Parathyroid adenoma (tissue), 2 donors: ENCODE measurements around the gene CGB1.
"Not testable (repeated sequence)": the region's sequence is repeated elsewhere in the genome, so short reads cannot be mapped to it uniquely, and the experiment has no call there.

Experiments used
- H2AFZ ChIP-seq: fragments of 300-600 bp; sonication (generic); one replicate; pipeline ENCODE4 v1.7.0; 2017; ENCODE audit warnings: antibody characterized with exemption, mild to moderate bottlenecking
- H3K27ac ChIP-seq: fragments of 300-600 bp; sonication (generic); one replicate; pipeline ENCODE4 v1.7.0; 2017
- H3K27me3 ChIP-seq: fragments of 300-600 bp; sonication (generic); one replicate; pipeline ENCODE4 v1.7.0; 2017; ENCODE audit warnings: low read length; ENCODE audit not compliant: control insufficient read depth, insufficient read depth
- H3K36me3 ChIP-seq: fragments of 300-600 bp; sonication (generic); one replicate; pipeline ENCODE4 v1.7.0; 2017; ENCODE audit warnings: low read length; ENCODE audit not compliant: control insufficient read depth, insufficient read depth
- H3K4me1 ChIP-seq: fragments of 300-600 bp; sonication (generic); one replicate; pipeline ENCODE4 v1.7.0; 2017; ENCODE audit warnings: control low read depth
- H3K4me2 ChIP-seq: fragments of 300-600 bp; sonication (generic); one replicate; pipeline ENCODE4 v1.7.0; 2017; ENCODE audit warnings: low read length
- H3K4me3 ChIP-seq: fragments of 300-600 bp; sonication (generic); one replicate; pipeline ENCODE4 v1.7.0; 2017; ENCODE audit warnings: low read depth, low read length
- H3K79me2 ChIP-seq: fragments of 300-600 bp; sonication (generic); one replicate; pipeline ENCODE4 v1.7.0; 2017; ENCODE audit warnings: control low read depth
- H3K9ac ChIP-seq: fragments of 300-600 bp; sonication (generic); one replicate; pipeline ENCODE4 v1.7.0; 2017; ENCODE audit warnings: mild to moderate bottlenecking
- H3K9me3 ChIP-seq: fragments of 300-600 bp; sonication (generic); one replicate; pipeline ENCODE4 v1.7.0; 2017; ENCODE audit warnings: low read length; ENCODE audit not compliant: control insufficient read depth
- TF ChIP-seq, protein P1 (sequence below): fragments of 300-600 bp; sonication (generic); IDR thresholded peaks from one replicate; pipeline ENCODE4 v1.7.0; 2017; ENCODE audit warnings: antibody characterized with exemption, mild to moderate bottlenecking
- donor health status: primary hyperparathyroidism.

Gene CGB1

DNA sequence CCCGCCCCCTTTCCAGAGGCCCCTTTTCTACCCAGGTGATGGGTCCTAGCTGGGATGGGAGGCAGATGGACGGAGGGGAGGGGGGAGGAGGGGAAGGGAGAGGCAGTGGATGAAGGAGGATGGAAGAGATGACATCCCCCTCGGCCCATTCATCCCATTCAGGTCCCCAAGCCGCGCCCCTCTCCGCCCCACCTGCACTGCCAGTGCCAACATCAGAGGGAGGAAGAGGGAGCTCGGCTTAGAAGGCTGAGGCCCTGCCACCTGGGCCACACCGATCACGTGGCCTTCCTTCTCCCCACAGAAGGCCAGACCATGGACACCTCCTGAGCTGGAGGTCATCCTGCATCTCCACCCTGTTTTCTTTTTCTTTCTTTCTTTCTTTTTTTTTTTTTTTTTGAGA lies 8.0 kb downstream of the CGB1 start:
- not testable (repeated sequence) for H3K27ac ChIP-seq, H3K4me2 ChIP-seq, H3K36me3 ChIP-seq, H3K4me1 ChIP-seq, H3K79me2 ChIP-seq, H3K9ac ChIP-seq, H3K9me3 ChIP-seq, H3K27me3 ChIP-seq, H2AFZ ChIP-seq, H3K4me3 ChIP-seq

DNA sequence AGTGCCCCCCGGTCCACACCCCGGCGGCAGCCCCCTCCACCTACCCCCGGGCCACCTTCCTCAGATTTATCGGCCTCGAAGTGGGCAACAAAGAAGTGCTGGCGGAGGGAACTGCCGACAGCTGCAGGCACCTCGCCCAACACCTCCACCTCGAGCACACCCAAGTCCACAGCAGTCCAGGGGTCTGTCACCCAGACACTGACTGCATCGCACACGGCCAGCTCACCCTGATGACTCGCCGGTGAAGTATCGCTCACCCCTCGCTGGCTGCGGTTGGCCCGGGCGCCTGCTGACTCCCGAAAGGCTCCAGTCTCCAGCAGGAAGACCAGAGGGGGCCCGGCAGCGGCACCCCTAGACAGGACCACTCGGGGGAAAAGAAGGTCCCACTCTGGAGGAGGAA lies 11.1 kb downstream of the CGB1 start:
- not testable (repeated sequence) for H3K4me3 ChIP-seq, H3K36me3 ChIP-seq, H3K9ac ChIP-seq, H2AFZ ChIP-seq, H3K4me2 ChIP-seq, H3K27ac ChIP-seq, H3K27me3 ChIP-seq, H3K4me1 ChIP-seq, H3K9me3 ChIP-seq, H3K79me2 ChIP-seq

GRCh38 chr19:49025088-49025487 lies 11.6 kb downstream of the CGB1 start:
- not testable (repeated sequence) for H3K9me3 ChIP-seq, H3K27me3 ChIP-seq, H3K4me2 ChIP-seq, H2AFZ ChIP-seq, H3K9ac ChIP-seq, H3K4me1 ChIP-seq, H3K4me3 ChIP-seq, H3K36me3 ChIP-seq, H3K79me2 ChIP-seq, H3K27ac ChIP-seq

DNA sequence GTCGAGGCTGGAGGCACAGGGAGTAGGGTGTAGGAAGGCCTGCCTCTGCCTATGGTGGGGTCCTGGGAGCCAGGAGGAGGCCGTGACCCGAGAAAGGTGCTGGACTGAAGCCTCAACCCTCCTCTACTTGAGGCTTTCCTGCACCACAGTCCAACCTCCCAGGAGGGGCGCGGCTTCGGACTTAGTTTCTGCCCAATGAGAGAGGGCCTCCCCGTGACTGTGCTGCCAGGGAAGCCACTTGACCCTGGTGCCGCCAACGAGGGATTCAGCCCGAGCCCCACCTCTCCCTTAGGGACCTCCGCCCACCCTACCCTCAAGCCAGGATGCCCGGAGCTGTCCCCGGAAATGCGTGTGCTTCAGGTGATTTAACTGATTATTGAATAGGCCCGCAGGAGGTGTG lies 12.5 kb downstream of the CGB1 start, which contains the start of gene CGB3:
Gene CGB3, minus strand, starts transcription at position 101 of the 400 bp plus-strand sequence. CDS start 362 bp downstream, outside the sequence.
- H3K9ac ChIP-seq, H3K4me3 ChIP-seq, H3K9me3 ChIP-seq, H3K27me3 ChIP-seq, H3K4me1 ChIP-seq, H3K79me2 ChIP-seq, H3K36me3 ChIP-seq, H3K4me2 ChIP-seq, H2AFZ ChIP-seq, H3K27ac ChIP-seq: not testable (repeated sequence)

- H3K4me1 ChIP-seq: peaks cover 5% of the 10 kb centered on the region
- no peak overlapping the region for H2AFZ ChIP-seq
Measured at GRCh38 chr19:49022116-49022515, 14.6 kb downstream of the CGB1 start.

DNA sequence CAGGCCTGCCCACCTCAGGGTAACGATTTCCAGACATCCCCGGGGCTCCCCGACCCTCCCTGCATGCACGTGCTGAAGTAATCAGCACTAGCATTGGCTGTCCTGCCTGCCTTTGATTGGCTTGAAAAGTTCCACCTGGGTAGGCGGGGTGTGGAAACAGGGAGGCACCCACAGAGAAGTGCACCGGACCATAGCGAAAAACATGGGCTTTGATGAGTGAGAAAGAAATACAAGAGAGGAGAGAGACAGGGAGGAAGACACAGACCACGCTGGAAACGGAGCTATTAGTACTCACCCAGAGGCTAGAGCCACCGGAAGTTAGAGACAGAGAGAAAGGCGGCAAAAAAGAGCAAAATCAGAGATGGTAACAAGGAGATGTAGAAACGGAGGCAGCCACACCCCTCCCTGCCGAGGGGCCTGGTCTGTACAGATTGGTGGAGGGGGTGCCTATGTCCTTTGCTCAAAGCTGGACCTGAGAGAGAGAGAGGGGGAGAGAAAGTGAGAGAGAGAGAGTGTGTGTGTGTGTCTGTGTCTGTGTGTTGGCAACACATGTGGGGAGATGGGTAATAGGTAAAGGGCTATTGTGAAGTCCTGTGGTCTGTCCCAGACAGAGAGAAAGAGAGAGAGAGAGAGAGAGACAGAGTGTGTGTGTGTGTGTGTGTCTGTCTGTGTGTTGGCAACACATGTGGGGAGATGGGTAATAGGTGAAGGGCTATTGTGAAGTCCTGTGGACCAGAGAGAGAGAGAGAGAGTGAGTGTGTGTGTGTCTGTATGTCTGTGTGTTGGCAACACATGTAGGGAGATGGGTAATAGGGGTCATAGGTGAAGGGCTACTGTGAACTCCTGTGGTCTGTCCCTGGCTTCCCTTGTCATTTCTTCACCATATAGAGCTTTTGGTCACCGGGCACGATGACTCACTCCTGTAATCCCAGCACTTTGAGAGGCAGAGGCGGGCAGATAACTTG lies 15.5 kb downstream of the CGB1 start:
- no peak overlapping the region for H3K27ac ChIP-seq
- H3K4me2 ChIP-seq: no peak overlapping the region
- H3K36me3 ChIP-seq: no peaks in the 10 kb centered on the region
- H2AFZ ChIP-seq: no peak overlapping the region
- no peak overlapping the region for H3K4me3 ChIP-seq
- H3K9me3 ChIP-seq: no peaks in the 10 kb centered on the region
- no peaks in the 10 kb centered on the region for H3K27me3 ChIP-seq
- H3K9ac ChIP-seq: no peak overlapping the region
- H3K79me2 ChIP-seq: no peaks in the 10 kb centered on the region
- TF ChIP-seq, protein P1, sequence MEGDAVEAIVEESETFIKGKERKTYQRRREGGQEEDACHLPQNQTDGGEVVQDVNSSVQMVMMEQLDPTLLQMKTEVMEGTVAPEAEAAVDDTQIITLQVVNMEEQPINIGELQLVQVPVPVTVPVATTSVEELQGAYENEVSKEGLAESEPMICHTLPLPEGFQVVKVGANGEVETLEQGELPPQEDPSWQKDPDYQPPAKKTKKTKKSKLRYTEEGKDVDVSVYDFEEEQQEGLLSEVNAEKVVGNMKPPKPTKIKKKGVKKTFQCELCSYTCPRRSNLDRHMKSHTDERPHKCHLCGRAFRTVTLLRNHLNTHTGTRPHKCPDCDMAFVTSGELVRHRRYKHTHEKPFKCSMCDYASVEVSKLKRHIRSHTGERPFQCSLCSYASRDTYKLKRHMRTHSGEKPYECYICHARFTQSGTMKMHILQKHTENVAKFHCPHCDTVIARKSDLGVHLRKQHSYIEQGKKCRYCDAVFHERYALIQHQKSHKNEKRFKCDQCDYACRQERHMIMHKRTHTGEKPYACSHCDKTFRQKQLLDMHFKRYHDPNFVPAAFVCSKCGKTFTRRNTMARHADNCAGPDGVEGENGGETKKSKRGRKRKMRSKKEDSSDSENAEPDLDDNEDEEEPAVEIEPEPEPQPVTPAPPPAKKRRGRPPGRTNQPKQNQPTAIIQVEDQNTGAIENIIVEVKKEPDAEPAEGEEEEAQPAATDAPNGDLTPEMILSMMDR: no peak
- peaks cover 5% of the 10 kb centered on the region for H3K4me1 ChIP-seq

More at GRCh38 chr19:49022116-49022515, 14.6 kb downstream of the CGB1 start:
- Histone ChIP-seq H3K9ac (no peak overlapping the region), H3K79me2 (no peaks in the 10 kb centered on the region), H3K4me3 (no peak overlapping the region), H3K9me3 (no peaks in the 10 kb centered on the region), H3K27me3 (no peaks in the 10 kb centered on the region), H3K27ac (no peak overlapping the region), H3K4me2 (no peak overlapping the region), H3K36me3 (no peaks in the 10 kb centered on the region)
- TF ChIP-seq, protein P1: no peak
